ENCODE measurements around the gene RER1. TPM values are rescaled to one million over a fixed set of nuclear protein-coding genes. Genes with fewer than 3 reads are reported as not detected.
A peak's percentile ranks its signal among the peaks of the same experiment; 100 is the strongest.

RER1 gene
- 10 to 100 TPM; 51.1 to 60.5 (median 55.4) TPM for total RNA-seq

- H3K4me1 ChIP-seq, result peaks cover 27 to 33% of the 10 kb centered on the region in 2 donors
- no peaks in the 10 kb centered on the region for H3K9me3 ChIP-seq
- H3K27ac ChIP-seq, result peak within 1 kb of the TSS; percentile 67 to 90 (median 85)
- ATAC-seq (peak; percentile 97 to 99), DNase-seq (peak; percentile 98)
- peak within 1 kb of the TSS; percentile 77 to 86 (median 84) for H3K4me3 ChIP-seq
- in situ Hi-C loops (cut with MboI; ENCODE audit: low sequenced_read_pairs in 4 of 4) (loop anchor here in 2 of 4 donors (5.0 to 10.0 kb wide), 2 partner anchors 194 to 196 kb away; partner anchors contain the start of gene FAAP20 (in 1 of the 2)), intact Hi-C loops (cut with DNase I; ENCODE audit: low total_unique reads) (loop anchor here (1.0 kb wide), 2 partner anchors 21 to 137 kb away; partner anchors contain the start of gene PEX10)
- no peaks in the 10 kb centered on the region for H3K27me3 ChIP-seq
- peak; percentile 82 to 96 for TF ChIP-seq POLR2A (IDR thresholded peaks at IDR 0.05)
- no peak for TF ChIP-seq CTCF (IDR thresholded peaks at IDR 0.05 in 4 of 5, conservative IDR thresholded peaks at IDR 0.05 in 1 of 5)
- H3K36me3 ChIP-seq, result peaks cover 0 to 6% of the 10 kb centered on the region in 2 donors
These were observed at the start of gene RER1, which contains the start of gene MORN1 for GRCh38 chr1:2391041-2391930. Gene RER1, plus strand, starts transcription at chr1:2391841. Its CDS starts 3,950 bp downstream, at chr1:2395791. Gene MORN1, minus strand, starts transcription at chr1:2391554. Its CDS starts 21 bp downstream, at chr1:2391533.

- DNase-seq, result no peak
- in situ Hi-C loops (cut with MboI; ENCODE audit: low sequenced_read_pairs in 4 of 4), result no loop called here
- ATAC-seq, result no peak
- Histone ChIP-seq H3K9me3 (no peaks in the 10 kb centered on the region), H3K4me3 (no peak overlapping the region), H3K36me3 (no peaks in the 10 kb centered on the region), H3K27me3 (no peaks in the 10 kb centered on the region), H3K27ac (no peak overlapping the region), H3K4me1 (no peaks in the 10 kb centered on the region)
- intact Hi-C loops (cut with DNase I; ENCODE audit: low total_unique reads), result no loop called here
- TF ChIP-seq CTCF (IDR thresholded peaks at IDR 0.05 in 4 of 5, conservative IDR thresholded peaks at IDR 0.05 in 1 of 5), result no peak
- no peak for TF ChIP-seq POLR2A (IDR thresholded peaks at IDR 0.05)
These were observed 49.1 kb upstream of the RER1 start for GRCh38 chr1:2342384-2343022.

GRCh38 chr1:2343023-2343935 is 48.4 kb upstream of the RER1 start:
- in situ Hi-C loops (cut with MboI; ENCODE audit: low sequenced_read_pairs in 4 of 4), result no loop called here
- no peak for ATAC-seq
- TF ChIP-seq CTCF (IDR thresholded peaks at IDR 0.05 in 4 of 5, conservative IDR thresholded peaks at IDR 0.05 in 1 of 5), result no peak
- TF ChIP-seq POLR2A (IDR thresholded peaks at IDR 0.05), result no peak
- Histone ChIP-seq H3K36me3 (no peaks in the 10 kb centered on the region), H3K4me3 (no peak overlapping the region), H3K9me3 (no peaks in the 10 kb centered on the region), H3K27ac (no peak overlapping the region), H3K27me3 (no peaks in the 10 kb centered on the region), H3K4me1 (no peaks in the 10 kb centered on the region)
- intact Hi-C loops (cut with DNase I; ENCODE audit: low total_unique reads), result no loop called here
- no peak for DNase-seq

GRCh38 chr1:2344121-2344681 is 47.4 kb upstream of the RER1 start:
- Histone ChIP-seq H3K4me1 (no peaks in the 10 kb centered on the region), H3K4me3 (no peak overlapping the region), H3K36me3 (no peaks in the 10 kb centered on the region), H3K9me3 (no peaks in the 10 kb centered on the region), H3K27me3 (no peaks in the 10 kb centered on the region), H3K27ac (no peak overlapping the region)
- TF ChIP-seq POLR2A (IDR thresholded peaks at IDR 0.05) (no peak), CTCF (IDR thresholded peaks at IDR 0.05 in 4 of 5, conservative IDR thresholded peaks at IDR 0.05 in 1 of 5) (no peak)
- DNase-seq (no peak), ATAC-seq (no peak)
- intact Hi-C loops (cut with DNase I; ENCODE audit: low total_unique reads) (no loop called here), in situ Hi-C loops (cut with MboI; ENCODE audit: low sequenced_read_pairs in 4 of 4) (no loop called here)

Data from gastrocnemius medialis (tissue), 4 donors.